Measurements from ENCODE around the gene ADAMTS6. TPM values are rescaled to one million over a fixed set of nuclear protein-coding genes. Genes with fewer than 3 reads are reported as not detected.

Gene ADAMTS6
- total RNA-seq, 1 donor from 2014 or later, result 7.1 TPM

DNA sequence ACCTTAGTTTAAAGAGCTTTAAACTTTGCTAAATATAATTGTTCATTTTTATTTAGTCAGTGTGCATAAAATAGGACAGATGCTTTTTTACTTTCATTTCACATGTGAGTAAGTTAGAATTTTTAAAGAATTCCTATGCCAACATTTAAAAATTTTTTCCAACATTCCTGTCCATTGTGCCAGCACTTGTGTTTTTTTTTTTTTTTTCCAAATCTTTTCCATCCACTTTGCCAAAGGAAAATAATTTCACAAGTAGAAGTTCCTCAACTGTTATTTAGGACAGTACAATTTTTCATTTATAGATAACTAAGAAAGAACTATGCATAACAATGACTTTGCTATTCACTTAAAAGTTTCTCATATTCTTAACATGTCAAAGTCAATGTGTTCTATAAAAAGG, 189.5 kb downstream of the ADAMTS6 start:
- Mint-ChIP-seq H3K4me1 (no peaks in the 10 kb centered on the region), H3K4me3 (no peak overlapping the region), H3K27me3 (ENCODE audit: low read depth) (no peaks in the 10 kb centered on the region), H3K36me3 (ENCODE audit: low read depth) (no peaks in the 10 kb centered on the region), H3K9me3 (no peaks in the 10 kb centered on the region), H3K27ac (ENCODE audit: unreplicated experiment) (no peak overlapping the region)
- TF ChIP-seq, protein P1, sequence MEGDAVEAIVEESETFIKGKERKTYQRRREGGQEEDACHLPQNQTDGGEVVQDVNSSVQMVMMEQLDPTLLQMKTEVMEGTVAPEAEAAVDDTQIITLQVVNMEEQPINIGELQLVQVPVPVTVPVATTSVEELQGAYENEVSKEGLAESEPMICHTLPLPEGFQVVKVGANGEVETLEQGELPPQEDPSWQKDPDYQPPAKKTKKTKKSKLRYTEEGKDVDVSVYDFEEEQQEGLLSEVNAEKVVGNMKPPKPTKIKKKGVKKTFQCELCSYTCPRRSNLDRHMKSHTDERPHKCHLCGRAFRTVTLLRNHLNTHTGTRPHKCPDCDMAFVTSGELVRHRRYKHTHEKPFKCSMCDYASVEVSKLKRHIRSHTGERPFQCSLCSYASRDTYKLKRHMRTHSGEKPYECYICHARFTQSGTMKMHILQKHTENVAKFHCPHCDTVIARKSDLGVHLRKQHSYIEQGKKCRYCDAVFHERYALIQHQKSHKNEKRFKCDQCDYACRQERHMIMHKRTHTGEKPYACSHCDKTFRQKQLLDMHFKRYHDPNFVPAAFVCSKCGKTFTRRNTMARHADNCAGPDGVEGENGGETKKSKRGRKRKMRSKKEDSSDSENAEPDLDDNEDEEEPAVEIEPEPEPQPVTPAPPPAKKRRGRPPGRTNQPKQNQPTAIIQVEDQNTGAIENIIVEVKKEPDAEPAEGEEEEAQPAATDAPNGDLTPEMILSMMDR (conservative IDR thresholded peaks at IDR 0.05), result no peak
- no peak for DNase-seq (ENCODE audit: low read depth, low spot score)

DNA sequence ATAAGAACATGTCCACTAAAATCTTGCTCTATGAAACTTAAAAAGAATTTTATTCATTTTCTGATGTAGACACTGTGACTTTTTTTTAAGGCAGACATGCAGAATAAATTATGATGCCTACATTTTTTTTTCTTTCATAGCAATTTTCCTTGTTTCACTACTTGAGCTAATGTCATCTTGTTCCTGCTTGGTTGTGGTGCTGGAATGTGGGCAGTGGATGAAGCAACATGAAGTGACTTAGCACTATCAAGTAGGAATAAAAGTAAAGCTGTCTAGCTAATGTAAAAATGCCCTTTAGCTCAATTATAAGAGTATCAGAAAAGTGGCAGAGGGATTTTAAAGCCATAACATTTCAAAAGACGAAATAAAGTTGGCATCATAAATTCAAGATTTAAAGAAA, 191.0 kb downstream of the ADAMTS6 start:
- no peak for DNase-seq (ENCODE audit: low read depth, low spot score)
- TF ChIP-seq, protein P1 (conservative IDR thresholded peaks at IDR 0.05), result no peak
- Mint-ChIP-seq H3K9me3 (no peaks in the 10 kb centered on the region), H3K36me3 (ENCODE audit: low read depth) (no peaks in the 10 kb centered on the region), H3K4me3 (no peak overlapping the region), H3K27me3 (ENCODE audit: low read depth) (no peaks in the 10 kb centered on the region), H3K27ac (ENCODE audit: unreplicated experiment) (no peak overlapping the region), H3K4me1 (no peaks in the 10 kb centered on the region)

- no peak overlapping the region for H3K4me3 Mint-ChIP-seq
- H3K36me3 Mint-ChIP-seq (ENCODE audit: low read depth), result no peaks in the 10 kb centered on the region
- no peaks in the 10 kb centered on the region for H3K4me1 Mint-ChIP-seq
- H3K27ac Mint-ChIP-seq (ENCODE audit: unreplicated experiment), result no peak overlapping the region
- no peaks in the 10 kb centered on the region for H3K27me3 Mint-ChIP-seq (ENCODE audit: low read depth)
- TF ChIP-seq, protein P1 (conservative IDR thresholded peaks at IDR 0.05), result no peak
- H3K9me3 Mint-ChIP-seq, result no peaks in the 10 kb centered on the region
- DNase-seq (ENCODE audit: low read depth, low spot score), result no peak
Measured at GRCh38 chr5:65288657-65289056, 193.1 kb downstream of the ADAMTS6 start.

- TF ChIP-seq, protein P1 (conservative IDR thresholded peaks at IDR 0.05), result no peak
- Mint-ChIP-seq H3K4me1 (no peaks in the 10 kb centered on the region), H3K27me3 (ENCODE audit: low read depth) (no peaks in the 10 kb centered on the region), H3K4me3 (no peak overlapping the region), H3K9me3 (no peaks in the 10 kb centered on the region), H3K27ac (ENCODE audit: unreplicated experiment) (no peak overlapping the region), H3K36me3 (ENCODE audit: low read depth) (peaks cover 8% of the 10 kb centered on the region)
- DNase-seq (ENCODE audit: low read depth, low spot score), result no peak
Measured at GRCh38 chr5:65279603-65280002, 202.1 kb downstream of the ADAMTS6 start.

DNA sequence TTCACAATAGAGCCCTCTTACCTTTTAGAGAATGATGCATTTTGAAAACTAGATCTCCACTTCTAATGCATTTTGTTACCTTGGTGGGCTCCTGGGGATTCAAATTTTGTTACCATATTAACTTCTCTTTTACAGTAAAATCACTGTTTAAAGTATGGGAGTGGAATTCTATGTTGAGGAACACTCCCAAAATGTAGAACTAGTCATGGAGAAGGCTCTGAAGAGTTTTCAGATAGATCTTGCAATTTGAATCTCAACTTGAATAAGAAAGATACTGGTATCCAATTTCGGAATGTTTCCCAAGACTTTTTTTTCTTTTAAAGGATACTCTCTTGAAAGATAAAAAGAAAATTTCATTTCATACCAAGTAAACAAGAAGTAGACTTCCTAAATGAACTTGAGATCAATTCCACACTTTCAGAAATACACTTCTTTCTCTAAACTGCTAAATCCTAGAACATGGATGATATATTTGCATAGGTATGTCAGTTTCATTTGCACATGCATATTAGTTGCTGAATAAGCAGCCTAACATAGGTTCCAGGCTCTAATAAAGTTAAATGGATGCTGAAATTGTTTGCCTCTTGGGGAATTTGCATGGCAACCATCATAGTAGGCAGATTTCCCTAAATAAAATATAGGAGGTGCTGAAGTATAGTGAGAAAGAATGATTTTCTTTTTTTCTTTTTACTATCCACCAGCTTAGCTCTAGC, 205.4 kb downstream of the ADAMTS6 start:
- H3K27ac Mint-ChIP-seq (ENCODE audit: unreplicated experiment), result no peak overlapping the region

More for the DNA sequence above, 205.4 kb downstream of the ADAMTS6 start:
- no peaks in the 10 kb centered on the region for H3K4me1 Mint-ChIP-seq
- TF ChIP-seq, protein P1 (conservative IDR thresholded peaks at IDR 0.05), result no peak
- no peaks in the 10 kb centered on the region for H3K27me3 Mint-ChIP-seq (ENCODE audit: low read depth)
- H3K36me3 Mint-ChIP-seq (ENCODE audit: low read depth), result peaks cover 8% of the 10 kb centered on the region
- no peak for DNase-seq (ENCODE audit: low read depth, low spot score)
- no peaks in the 10 kb centered on the region for H3K9me3 Mint-ChIP-seq
- H3K4me3 Mint-ChIP-seq, result no peak overlapping the region

Data from neural crest cell (in vitro differentiated cells).